GF-D8 (cell line): ENCODE measurements around the gene CDK15.
A peak's percentile ranks its signal among the peaks of the same experiment; 100 is the strongest.
"Not testable (repeated sequence)": the region's sequence is repeated elsewhere in the genome, so short reads cannot be mapped to it uniquely, and the experiment has no call there.

Experiments
- DNase-seq: peaks from one replicate; lab custom pipeline; 2025; lab: John Stamatoyannopoulos, UW

CDK15 gene

GRCh38 chr2:201790291-201790690, 16.0 kb upstream of the CDK15 start:
- DNase-seq: peak; percentile 20

DNA sequence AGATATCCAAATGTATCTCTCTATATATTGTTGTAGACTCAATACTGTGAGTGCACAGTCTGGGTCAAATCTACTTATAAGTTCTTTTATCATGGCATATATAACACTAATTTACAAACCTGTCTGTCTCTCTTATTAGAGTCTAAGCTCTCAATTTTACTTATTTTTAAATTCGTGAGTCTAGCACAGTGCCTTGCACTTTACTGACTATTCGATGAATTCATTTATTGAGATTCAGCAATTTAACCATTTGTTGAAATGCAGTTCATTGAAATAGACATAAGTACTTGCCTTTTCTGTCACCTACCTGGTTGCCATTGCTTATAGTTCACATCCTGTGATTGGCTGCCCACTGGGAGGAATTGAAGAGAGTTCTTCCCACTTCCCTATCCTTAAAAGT, 15.3 kb upstream of the CDK15 start:
- no peak for DNase-seq

DNA sequence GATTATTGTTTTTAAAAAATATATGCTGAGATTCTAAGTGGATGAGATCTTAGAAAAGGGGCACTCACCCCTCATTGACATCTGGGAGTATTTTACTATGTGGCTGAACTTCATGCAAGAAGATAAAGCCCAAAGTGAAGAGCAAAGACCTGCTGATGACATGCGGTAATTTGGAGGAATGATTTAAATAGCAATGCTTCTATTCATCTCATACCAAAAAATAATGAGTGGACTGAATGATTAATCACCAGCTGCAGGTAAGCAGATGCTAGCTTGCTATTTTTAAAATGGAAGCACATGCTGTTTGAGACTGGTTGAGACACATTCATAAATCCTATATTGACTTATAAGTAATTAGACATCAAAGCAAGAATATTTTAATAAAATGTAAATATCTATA, 12.7 kb upstream of the CDK15 start:
- no peak for DNase-seq

DNA sequence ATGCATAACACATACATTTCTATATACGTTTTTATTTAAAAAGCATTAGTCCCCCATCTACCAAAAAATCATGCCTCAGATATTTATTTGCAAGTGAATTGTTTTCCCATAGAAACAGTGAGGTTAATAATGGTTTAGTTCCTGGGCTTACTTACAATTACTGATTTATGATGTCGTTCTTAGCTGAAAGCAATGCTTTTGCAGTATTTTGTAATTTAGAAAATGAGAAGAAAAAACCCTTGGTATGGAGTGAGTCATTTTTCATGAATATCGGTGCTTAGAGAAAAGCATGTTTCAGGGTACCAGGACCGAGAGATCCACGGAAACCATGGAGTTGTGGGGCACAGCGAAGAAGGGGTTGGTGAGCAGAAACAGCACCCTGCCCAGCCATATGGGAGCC, 12.0 kb upstream of the CDK15 start:
- DNase-seq: no peak

- DNase-seq: peak; percentile 32
Observed at GRCh38 chr2:201795607-201796477, 10.5 kb upstream of the CDK15 start.

DNA sequence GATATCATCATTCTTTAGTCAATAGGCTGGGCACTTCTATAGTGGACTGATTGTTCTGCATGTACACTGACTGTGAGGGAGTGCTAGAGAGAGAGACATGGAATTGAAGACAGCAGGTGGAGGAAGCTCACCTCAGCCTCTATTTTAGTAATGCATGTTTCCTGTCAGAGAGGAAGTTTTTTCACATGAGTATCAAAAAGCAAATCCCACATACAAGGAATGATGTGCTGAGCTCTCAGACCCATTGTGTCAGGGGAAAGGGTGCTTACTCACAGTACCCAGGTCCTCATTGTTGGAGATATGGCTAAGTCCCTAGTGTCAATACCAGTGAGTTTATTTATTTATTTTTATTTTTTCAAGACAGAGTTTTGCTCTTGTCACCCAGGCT, 9.9 kb upstream of the CDK15 start:
- DNase-seq: no peak

DNA sequence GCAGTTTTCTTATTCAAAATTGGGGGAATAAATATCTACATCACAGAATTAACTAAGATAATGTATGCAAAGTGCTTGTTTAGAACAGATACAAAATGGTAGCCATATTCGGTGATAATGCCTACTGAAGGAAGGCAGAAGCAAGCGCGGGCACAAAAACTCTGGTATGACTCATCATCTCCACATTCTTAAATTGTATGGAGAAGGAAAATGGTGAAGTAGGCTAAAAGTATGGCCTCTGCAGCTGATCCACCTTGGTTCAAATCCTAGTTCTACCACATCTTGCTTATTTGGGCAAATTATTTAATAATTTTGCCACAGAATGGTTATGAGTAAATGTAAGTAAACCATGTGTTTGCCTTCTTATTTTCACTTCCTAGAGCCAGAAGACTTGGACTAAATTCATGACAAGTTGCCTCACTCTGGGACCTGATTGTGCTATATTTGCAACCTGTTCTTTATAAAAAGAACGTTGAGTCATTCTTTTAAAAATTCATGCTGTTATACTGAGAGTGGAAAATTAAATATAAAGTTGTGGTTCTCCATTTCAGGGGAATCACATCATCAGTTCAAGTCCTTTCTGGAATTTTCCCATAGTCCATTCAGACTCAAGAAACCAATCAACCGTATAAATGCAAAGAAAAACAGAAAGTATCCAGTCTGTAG, 9.0 kb upstream of the CDK15 start:
- no peak for DNase-seq

DNA sequence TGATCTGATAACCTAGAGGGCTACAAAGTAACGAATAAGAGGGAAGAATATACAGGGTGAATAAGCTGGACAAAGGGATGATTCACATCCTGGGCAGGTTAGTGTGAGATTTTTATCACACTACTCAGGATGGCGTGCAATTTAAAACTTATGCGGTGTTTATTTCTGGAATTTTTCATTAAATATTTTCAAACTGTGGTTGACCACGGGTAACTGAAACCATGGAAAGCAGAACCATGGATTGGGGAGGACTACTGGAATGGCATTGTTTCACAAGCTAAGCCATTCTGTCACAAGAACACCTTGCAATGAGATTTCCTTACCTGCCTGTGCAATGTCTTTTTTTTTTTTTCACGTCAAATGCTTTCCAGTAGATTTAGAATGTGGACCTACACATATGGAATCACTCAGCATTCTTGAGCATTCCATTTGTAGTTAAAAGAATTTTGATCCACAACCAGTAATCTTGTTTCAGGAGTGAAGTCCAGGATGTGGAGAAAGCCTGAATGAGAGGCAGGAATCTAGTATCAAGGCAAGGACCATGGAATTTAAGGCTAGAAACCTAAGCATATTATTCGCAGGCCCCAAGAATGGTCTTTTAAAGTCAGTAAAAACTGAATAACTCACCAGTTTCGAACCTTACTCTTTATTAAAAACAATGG, 8.0 kb upstream of the CDK15 start:
- no peak for DNase-seq

DNA sequence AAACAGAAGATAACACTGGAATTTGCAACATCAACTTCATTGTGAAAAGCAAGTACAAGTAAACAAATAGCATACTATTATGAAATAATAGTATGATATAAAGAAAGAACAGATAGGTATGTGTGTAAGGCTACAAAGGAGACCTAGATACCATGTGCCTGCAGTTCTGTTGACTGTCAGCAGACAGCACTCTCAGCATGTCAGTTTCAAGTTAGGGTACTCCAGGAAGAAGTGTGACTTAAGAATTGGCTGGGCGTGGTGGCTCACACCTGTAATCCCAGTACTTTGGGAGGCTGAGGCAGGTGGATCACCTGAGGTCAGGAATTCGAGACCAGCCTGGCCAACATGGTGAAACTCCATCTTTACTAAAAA, 7.4 kb upstream of the CDK15 start:
- not testable (repeated sequence) for DNase-seq

DNA sequence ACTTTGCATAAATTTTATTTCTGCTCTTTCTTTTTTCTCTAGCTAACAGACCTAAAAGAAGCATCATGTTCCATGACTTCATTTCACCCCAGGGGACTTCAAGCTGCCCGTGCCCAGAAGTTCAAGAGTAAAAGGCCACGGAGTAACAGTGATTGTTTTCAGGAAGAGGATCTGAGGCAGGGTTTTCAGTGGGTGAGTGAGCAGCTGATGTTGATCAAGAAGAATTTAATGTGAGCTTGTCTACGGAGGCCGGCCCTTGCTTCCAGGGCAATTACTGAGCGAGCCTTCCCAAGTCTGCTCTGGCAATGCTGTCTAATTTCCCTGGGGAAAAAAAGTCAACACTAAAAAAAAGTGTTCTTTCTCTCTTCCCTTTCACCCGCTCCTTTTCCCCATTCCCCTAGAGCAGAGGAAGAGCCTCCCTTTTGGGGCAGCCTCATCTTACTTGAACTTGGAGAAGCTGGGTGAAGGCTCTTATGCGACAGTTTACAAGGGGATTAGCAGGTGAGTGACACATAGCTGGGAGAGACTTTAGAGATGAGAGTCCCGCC, 1.2 kb downstream of the CDK15 start:
- DNase-seq: no peak

GRCh38 chr2:201808027-201808426, 1.7 kb downstream of the CDK15 start:
- DNase-seq: no peak

DNA sequence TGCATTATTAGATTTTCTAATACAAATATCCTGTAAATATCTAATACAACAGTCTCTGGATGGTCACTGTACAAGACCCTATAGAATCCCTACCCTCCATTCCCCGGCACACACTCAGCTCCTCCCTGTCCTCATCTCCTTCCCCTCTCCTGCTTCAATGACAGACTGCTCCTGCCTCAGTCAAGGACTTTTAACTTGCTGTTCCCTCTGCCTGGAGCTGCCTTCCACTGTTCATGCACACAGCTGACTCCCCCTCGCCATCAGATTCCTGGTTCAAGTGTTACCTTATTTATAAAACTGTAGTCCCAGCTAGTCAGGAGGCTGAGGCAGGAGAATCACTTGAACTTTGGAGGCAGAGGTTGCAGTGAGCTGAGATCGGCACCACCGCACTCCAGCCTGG, 3.3 kb downstream of the CDK15 start:
- no peak for DNase-seq

- DNase-seq: not testable (repeated sequence)
Observed at GRCh38 chr2:201810604-201811003, 4.3 kb downstream of the CDK15 start.

DNA sequence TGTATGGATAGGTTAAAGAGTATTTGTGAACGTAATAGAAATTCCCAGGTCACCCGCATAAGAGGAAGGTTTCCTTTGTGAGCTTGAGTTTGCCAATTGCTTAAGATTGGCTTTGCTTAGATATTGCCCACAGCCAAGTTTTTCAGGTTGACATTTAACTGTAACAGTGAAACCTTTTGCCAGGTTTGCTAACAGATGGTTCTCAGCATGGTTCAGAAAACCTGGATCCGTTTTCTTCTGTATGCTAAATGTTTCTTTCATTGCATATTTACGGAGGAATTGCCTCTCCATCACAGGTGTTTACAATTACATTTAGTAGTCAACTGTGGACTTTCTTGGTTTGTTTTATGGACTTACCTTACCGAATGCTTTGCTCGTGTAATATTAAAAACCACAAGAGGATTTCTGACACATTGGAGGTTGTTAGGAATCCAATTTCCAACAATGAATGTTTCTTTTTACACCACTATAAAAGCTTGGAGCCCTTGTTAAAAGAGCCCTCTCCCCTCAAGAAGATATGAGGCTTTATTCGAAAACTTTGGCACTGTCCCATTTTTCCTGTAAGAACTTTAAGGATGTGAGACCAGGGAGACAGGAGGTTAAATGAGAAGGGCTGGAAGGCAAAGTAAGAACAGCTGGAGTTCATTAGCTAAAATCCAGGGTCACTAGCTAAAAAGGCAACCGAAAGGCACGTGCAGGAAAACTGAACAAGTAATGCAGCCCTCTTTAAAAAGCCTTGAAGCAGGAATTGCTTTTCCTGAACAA, 7.8 kb downstream of the CDK15 start:
- DNase-seq: no peak

- DNase-seq: no peak
Observed at GRCh38 chr2:201816657-201817575, 10.6 kb downstream of the CDK15 start.

DNA sequence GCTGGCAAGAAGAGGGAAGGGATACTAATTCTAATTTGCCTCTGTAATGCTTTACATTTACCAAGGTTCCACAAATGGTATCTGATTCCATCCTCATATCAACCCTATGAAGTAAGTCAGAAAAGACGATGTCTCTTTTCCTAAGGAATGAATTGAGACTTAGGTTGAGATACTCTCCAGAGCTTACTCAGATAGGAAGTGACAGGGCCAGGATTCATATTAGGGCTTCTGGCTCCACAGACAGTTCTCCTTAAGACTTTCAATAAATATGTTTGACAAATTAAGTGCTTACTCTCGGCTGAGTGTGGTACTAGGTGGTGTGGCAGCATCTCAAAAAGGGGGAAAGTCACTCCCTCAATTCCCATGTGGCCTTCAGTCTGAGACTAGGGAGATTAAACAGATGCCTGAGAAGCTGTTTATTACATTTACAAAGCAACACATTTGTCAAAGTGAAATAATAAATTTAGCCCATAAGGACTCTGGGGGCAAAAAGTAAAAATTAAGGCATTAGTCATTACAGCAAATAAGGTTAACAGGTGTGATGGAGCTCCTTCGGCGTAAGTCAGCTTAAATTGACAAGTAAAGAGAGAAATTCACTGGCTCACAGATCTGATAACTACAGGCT, 14.2 kb downstream of the CDK15 start:
- DNase-seq: no peak

- no peak for DNase-seq
Observed at GRCh38 chr2:201821080-201821479, 14.7 kb downstream of the CDK15 start.

DNA sequence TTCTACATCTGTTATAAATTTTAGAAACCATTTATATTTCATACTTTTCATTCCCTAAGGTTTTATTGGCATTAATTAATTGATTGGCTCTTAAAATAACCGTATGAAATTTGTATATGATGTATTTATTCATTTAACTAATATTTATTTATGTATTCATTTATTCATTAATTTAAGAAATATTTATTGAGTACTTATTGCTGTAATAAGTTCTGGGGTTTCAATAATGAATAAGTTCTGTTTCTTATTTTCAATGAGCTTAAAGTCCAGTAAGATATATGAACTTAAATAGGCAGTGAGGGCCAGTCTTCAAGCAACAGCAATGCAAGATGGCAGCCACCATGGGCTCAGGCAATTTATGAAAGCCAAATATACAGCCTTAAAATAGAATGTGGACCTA, 17.9 kb downstream of the CDK15 start:
- DNase-seq: no peak

DNA sequence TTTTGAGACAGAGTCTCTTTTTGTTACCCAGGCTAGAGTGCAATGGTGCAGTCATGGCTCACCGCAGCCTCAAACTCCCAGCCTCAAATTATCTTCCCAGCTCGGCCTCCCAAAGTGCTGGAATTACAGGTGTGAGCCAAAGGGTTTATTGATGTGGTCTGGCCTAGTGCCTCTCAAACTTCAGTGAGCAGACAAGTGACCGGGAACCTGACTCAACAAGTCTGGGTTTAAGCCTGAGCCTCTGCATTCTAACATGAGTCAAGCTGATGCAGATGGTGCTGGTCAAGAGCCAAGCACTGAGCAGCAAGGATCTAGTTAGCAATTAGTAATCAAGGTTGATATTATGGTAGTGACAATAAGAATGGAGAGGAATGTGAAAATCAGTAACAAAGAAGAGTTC, 21.3 kb downstream of the CDK15 start:
- no peak for DNase-seq

DNA sequence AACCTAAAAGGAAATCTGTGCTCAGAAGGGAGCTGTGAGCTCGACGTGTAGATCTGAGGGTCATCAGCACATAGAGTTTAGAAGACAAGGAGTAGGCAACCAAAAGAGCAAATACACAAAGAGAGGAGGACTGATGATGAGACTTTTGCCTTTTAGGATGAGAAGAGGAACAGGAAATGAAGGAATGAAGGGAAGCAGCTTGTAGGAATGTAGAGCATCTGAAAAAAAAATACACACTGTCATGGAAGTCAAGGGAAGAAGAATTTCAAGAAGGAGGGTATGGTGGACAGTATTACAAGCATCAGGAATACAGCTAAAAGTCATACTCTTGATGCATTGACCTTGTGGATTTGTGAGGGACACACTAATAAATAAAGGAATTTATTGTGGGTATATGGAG, 21.9 kb downstream of the CDK15 start:
- DNase-seq: no peak

DNA sequence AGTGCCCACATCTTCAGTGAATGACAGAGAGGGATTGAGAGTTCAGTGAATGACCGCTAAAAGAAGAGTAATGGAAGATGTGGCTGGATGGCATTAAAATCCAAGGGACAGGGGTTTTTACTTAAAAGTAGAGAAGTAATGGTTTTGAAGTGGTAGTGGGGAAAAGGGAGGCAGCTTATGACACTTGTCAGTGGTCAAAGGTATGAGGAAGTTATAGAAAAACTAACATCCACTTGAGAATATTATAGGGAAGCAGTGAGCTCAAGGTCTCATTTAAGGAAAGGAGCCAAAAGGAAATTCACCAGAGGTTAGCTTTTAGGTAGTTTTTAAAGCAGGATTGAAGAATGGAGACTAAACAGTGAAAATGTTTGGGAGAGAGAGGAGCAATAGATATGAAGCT, 24.3 kb downstream of the CDK15 start:
- DNase-seq: peak; percentile 29
